IMR-90 (cell line): ENCODE measurements around the gene SUSD1. TPM values are rescaled to one million over a fixed set of nuclear protein-coding genes. Genes with fewer than 3 reads are reported as not detected.

Source experiments
- ATAC-seq: fragments of 200-7000 bp; cut with Tn5 transposase; 2 replicates; pipeline ENCODE4 v1.9.1; 2020; ENCODE audit warnings: low read depth, mild to moderate bottlenecking, moderate library complexity
- BruUV-seq: library from RNA; stranded (reverse); fragments of 400-500 nt; replicated peaks from 2 replicates; lab custom pipeline; 2021; lab: Mats Ljungman, UMichigan
- CTCF ChIA-PET: fragments of 300-600 bp; formaldehyde crosslinking; extraction: SDS; loops from one replicate; lab custom pipeline; 2021; ENCODE audit warnings: antibody characterized with exemption; lab: Yijun Ruan, JAX
- POLR2A ChIA-PET: fragments of 300-600 bp; sonication (Branson Sonifier 250); formaldehyde crosslinking; loops from one replicate; lab custom pipeline; 2022; ENCODE audit warnings: antibody characterized with exemption; ENCODE audit not compliant: unreplicated experiment; lab: Charles Lee
- DNase-seq: peaks from one replicate; pipeline ENCODE4 v3.0.0; 2013
- H2AFZ ChIP-seq: replicated peaks from 2 replicates; pipeline ENCODE3; 2013; ENCODE audit warnings: low read length, mild to moderate bottlenecking; ENCODE audit not compliant: poor library complexity
- H2AK5ac ChIP-seq: 2 replicates; pipeline ENCODE4 v1.6.1; 2013; ENCODE audit warnings: low read depth, low read length, inconsistent platforms
- H2AK9ac ChIP-seq: replicated peaks from 2 replicates; pipeline ENCODE3; 2013; ENCODE audit warnings: mild to moderate bottlenecking, low read depth, low read length, moderate library complexity; ENCODE audit not compliant: poor library complexity
- H2BK120ac ChIP-seq: 2 replicates; pipeline ENCODE4 v1.6.1; 2013; ENCODE audit warnings: low read depth, low read length, inconsistent platforms
- H2BK15ac ChIP-seq: 3 replicates; pipeline ENCODE4 v1.6.1; 2013; ENCODE audit warnings: low read depth, low read length, inconsistent platforms
- H2BK20ac ChIP-seq: 2 replicates; pipeline ENCODE4 v1.6.1; 2013; ENCODE audit warnings: low read depth, mild to moderate bottlenecking, inconsistent platforms, low read length, moderate library complexity
- H2BK5ac ChIP-seq: 2 replicates; pipeline ENCODE4 v1.6.1; 2013; ENCODE audit warnings: mild to moderate bottlenecking, low read depth, low read length, inconsistent platforms; ENCODE audit not compliant: poor library complexity, severe bottlenecking
- H3K14ac ChIP-seq: replicated peaks from 2 replicates; pipeline ENCODE4 v1.6.1; 2013; ENCODE audit warnings: low read depth, low read length, inconsistent platforms
- H3K18ac ChIP-seq: 2 replicates; pipeline ENCODE4 v1.6.1; 2013; ENCODE audit warnings: low read depth, low read length, control low read depth
- H3K23ac ChIP-seq: 2 replicates; pipeline ENCODE4 v1.6.1; 2013; ENCODE audit warnings: low read depth, low read length, inconsistent platforms
- H3K27ac ChIP-seq: 2 replicates; pipeline ENCODE4 v1.5.1; 2013; ENCODE audit warnings: mild to moderate bottlenecking, control low read depth, low read length; ENCODE audit not compliant: insufficient read depth
- H3K27me3 ChIP-seq: 2 replicates; pipeline ENCODE4 v1.6.1; 2013; ENCODE audit warnings: low read length; ENCODE audit not compliant: control insufficient read depth, insufficient read depth
- H3K36me3 ChIP-seq: 2 replicates; pipeline ENCODE4 v1.6.1; 2013; ENCODE audit warnings: low read length, mixed read lengths; ENCODE audit not compliant: control insufficient read depth, insufficient read depth
- H3K4ac ChIP-seq: 2 replicates; pipeline ENCODE4 v1.6.1; 2013; ENCODE audit warnings: low read depth, low read length, inconsistent platforms
- H3K4me1 ChIP-seq: 2 replicates; pipeline ENCODE4 v1.6.1; 2013; ENCODE audit warnings: low read length, mixed read lengths; ENCODE audit not compliant: control insufficient read depth, insufficient read depth
- H3K4me2 ChIP-seq: 2 replicates; pipeline ENCODE4 v1.6.1; 2013; ENCODE audit warnings: low read depth, mild to moderate bottlenecking, control low read depth, low read length, moderate library complexity
- H3K4me3 ChIP-seq: 2 replicates; pipeline ENCODE4 v1.5.1; 2013; ENCODE audit warnings: low read depth, mild to moderate bottlenecking, control low read depth, low read length, moderate library complexity; ENCODE audit not compliant: insufficient read depth
- H3K56ac ChIP-seq: 2 replicates; pipeline ENCODE4 v1.6.1; 2013; ENCODE audit warnings: low read length, inconsistent platforms; ENCODE audit not compliant: insufficient read depth; ENCODE audit errors: extremely low read depth
- H3K79me1 ChIP-seq, 2 experiments: 2 replicates each; pipeline ENCODE4 v1.6.1; 2013; ENCODE audit warnings: low read length in 2 of 2, inconsistent platforms in 1 of 2, low read depth in 1 of 2
- H3K9ac ChIP-seq: 2 replicates; pipeline ENCODE4 v1.6.1; 2013; ENCODE audit warnings: low read depth, low read length, control low read depth
- H3K9me1 ChIP-seq: 2 replicates; pipeline ENCODE4 v1.6.1; 2013; ENCODE audit warnings: low read length, inconsistent platforms; ENCODE audit not compliant: insufficient read depth
- H3K9me3 ChIP-seq: 2 replicates; pipeline ENCODE4 v1.6.1; 2013; ENCODE audit warnings: low read length; ENCODE audit not compliant: control insufficient read depth, insufficient read depth
- H4K20me1 ChIP-seq: 2 replicates; pipeline ENCODE4 v1.6.1; 2013; ENCODE audit warnings: low read length, inconsistent platforms; ENCODE audit not compliant: insufficient read depth
- H4K5ac ChIP-seq: 2 replicates; pipeline ENCODE4 v1.6.1; 2013; ENCODE audit warnings: mild to moderate bottlenecking, low read depth, low read length, control low read depth
- H4K8ac ChIP-seq, 2 experiments: 2 replicates each; pipeline ENCODE4 v1.6.1; 2013; ENCODE audit warnings: low read depth in 2 of 2, low read length in 2 of 2, control low read depth in 1 of 2, inconsistent platforms in 1 of 2
- H4K91ac ChIP-seq: 2 replicates; pipeline ENCODE4 v1.6.1; 2013; ENCODE audit warnings: low read depth, low read length, inconsistent platforms; ENCODE audit not compliant: insufficient read depth
- CEBPB ChIP-seq: IDR thresholded peaks from 2 replicates; pipeline ENCODE4 v1.6.1; 2012; ENCODE audit warnings: low read depth, low read length, improper control_type of control experiment
- CHD1 ChIP-seq: IDR thresholded peaks from 2 replicates; pipeline ENCODE4 v1.6.1; 2012; ENCODE audit warnings: low read depth, low read length, improper control_type of control experiment
- MAZ ChIP-seq: IDR thresholded peaks from 2 replicates; pipeline ENCODE4 v1.6.1; 2012; ENCODE audit warnings: low read depth, mild to moderate bottlenecking, low read length, improper control_type of control experiment, moderate library complexity, borderline replicate concordance
- MXI1 ChIP-seq: IDR thresholded peaks from 2 replicates; pipeline ENCODE4 v1.6.1; 2012; ENCODE audit warnings: low read depth, mild to moderate bottlenecking, low read length, moderate library complexity, borderline replicate concordance
- POLR2A ChIP-seq: IDR thresholded peaks from 2 replicates; pipeline ENCODE4 v1.6.1; 2012; ENCODE audit warnings: mild to moderate bottlenecking, low read depth, low read length
- RFX5 ChIP-seq: IDR thresholded peaks from 2 replicates; pipeline ENCODE4 v1.8.0; 2012; ENCODE audit warnings: low read depth, mild to moderate bottlenecking, low read length, moderate library complexity
- WGBS, 2 experiments: methylation state at CpG; one replicate each; pipeline versions ENCODE4 v1.1.5 to v1.1.7; 2013; ENCODE audit warnings: missing lambda C conversion rate in 2 of 2; ENCODE audit not compliant: insufficient read length in 1 of 2; ENCODE audit errors: extremely low coverage in 2 of 2; 5-methylcytosine and 5-hydroxymethylcytosine counted together
- dilution Hi-C: fragments of 300-500 bp; cut with HindIII; formaldehyde crosslinking; loops from one replicate; pipeline ENCODE4 v1.14.3; 2018; ENCODE audit warnings: low sequenced_read_pairs; ENCODE audit not compliant: unreplicated experiment
- in situ Hi-C: fragments of 300-500 bp; cut with MboI; formaldehyde crosslinking; loops from 3 replicates; pipeline ENCODE4 v1.14.3; 2019; ENCODE audit warnings: low sequenced_read_pairs, inconsistent platforms, mixed read lengths
- intact Hi-C: fragments of 100-400 bp; cut with micrococcal nuclease; formaldehyde crosslinking; loops from 2 replicates; pipeline ENCODE4 v1.10.0; 2022
- polyA plus RNA-seq, 3 experiments: library from polyadenylated mRNA; depleted of rRNA; stranded (reverse); fragments of >200 nt; gene quantifications; 2 replicates each; pipeline ENCODE4 v1.2.3, GENCODE V29; 2012; ENCODE audit warnings: low replicate concordance in 1 of 3
- total RNA-seq: library from RNA; depleted of rRNA; stranded (reverse); fragments of >200 nt; gene quantifications from 2 replicates; pipeline ENCODE4 v1.2.3, GENCODE V29; 2012
- TF ChIP-seq, protein P1 (sequence below): fragments of 150-350 bp; IDR thresholded peaks from 2 replicates; pipeline ENCODE4 v1.6.1; 2016; ENCODE audit warnings: low read depth, mild to moderate bottlenecking, low read length, moderate library complexity, borderline replicate concordance

SUSD1 gene
- total and polyA plus RNA-seq, 2 of the 4 experiments (the other 2 are of a cell fraction) = 4.0 to 4.7 TPM

DNA sequence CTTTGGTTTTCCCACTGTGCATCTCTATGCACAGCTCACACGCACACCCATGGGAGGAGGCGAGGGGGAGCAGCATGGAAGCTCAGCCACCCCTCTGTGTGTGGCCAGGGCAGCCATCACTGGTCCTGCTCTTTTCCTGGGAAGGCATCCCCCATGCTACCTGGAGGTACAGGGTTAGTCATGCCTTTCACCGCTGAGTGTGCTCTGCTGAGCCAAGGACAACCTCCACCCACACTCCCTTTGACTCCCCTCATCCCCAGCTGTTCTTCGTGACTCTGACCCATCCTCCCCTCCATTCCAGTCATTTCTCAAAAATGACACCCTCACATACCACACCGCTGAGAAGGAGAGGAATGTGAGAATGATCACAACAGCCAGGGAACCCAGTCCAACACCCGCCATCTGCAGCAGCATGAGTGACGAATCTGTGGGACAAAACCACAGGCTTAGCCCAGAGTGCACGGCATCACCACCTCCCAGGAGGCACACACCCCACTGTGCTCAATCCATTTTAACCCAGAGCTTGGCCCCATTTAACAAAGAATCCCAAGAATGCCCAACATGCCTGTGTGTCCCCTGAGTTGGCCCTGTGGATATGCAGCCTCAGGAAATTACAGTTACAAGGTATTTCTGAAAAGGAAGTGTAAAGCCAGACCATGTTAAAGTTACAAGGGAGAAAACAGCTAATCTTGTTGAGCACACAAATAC, 133.4 kb downstream of the SUSD1 start (continued):
- TF ChIP-seq CHD1 (peak; percentile 75; the same call in 1 of the 2 replicates), MXI1 (peak; percentile 14; the same call in 1 of the 2 replicates)

DNA sequence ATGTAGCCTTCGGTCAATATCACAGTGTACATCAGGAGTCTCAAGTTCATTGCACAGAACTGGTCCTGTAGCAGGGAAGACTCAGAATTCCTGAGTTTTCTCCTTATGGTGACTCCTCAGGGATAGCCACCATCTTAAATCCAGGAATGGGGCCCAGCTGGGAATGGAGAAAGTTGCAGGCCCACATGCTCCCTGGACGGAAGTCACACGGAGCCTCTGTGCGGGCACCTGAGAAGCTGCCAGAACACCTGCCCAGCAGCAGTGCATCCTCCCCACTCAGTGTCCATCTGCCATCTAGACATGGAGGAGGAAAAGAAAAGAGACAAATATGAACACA, 133.9 kb downstream of the SUSD1 start:
- Histone ChIP-seq H3K9ac (0 out of 2 replicates have a peak overlapping the region, but pooled peaks have one; percentile 13), H4K8ac (peak overlapping the region; percentile 61 to 98), H3K23ac (peak overlapping the region; percentile 98), H4K91ac (peak overlapping the region; percentile 100), H2BK5ac (peak overlapping the region; percentile 100), H3K18ac (peak overlapping the region; percentile 88), H3K14ac (peak overlapping the region; percentile 98), H3K4me2 (no peak overlapping the region; the same call in 1 of the 2 replicates), H4K20me1 (no peaks in the 10 kb centered on the region), H2AK5ac (peak overlapping the region; percentile 99), H3K4me3 (no peak overlapping the region), H3K56ac (peak overlapping the region; percentile 93), H3K9me3 (no peaks in the 10 kb centered on the region), H2AFZ (peak overlapping the region; percentile 81), H2BK15ac (peak overlapping the region; percentile 77), H3K4ac (peak overlapping the region; percentile 100), H3K9me1 (peaks cover 20% of the 10 kb centered on the region), H2BK20ac (peak overlapping the region; percentile 100), H3K36me3 (no peaks in the 10 kb centered on the region), H3K4me1 (peaks cover 32% of the 10 kb centered on the region), H4K5ac (peak overlapping the region; percentile 90), H2BK120ac (peak overlapping the region; percentile 100), H3K27me3 (no peaks in the 10 kb centered on the region), H3K27ac (peak overlapping the region; percentile 93), H2AK9ac (peak overlapping the region; percentile 98), H3K79me1 (peaks cover 17 to 36% of the 10 kb centered on the region in 2 experiments)
- BruUV-seq = no TSS peak
- TF ChIP-seq CEBPB (no peak), RFX5 (no peak), POLR2A (no peak), MAZ (no peak), MXI1 (no peak)
- TF ChIP-seq, protein P1, sequence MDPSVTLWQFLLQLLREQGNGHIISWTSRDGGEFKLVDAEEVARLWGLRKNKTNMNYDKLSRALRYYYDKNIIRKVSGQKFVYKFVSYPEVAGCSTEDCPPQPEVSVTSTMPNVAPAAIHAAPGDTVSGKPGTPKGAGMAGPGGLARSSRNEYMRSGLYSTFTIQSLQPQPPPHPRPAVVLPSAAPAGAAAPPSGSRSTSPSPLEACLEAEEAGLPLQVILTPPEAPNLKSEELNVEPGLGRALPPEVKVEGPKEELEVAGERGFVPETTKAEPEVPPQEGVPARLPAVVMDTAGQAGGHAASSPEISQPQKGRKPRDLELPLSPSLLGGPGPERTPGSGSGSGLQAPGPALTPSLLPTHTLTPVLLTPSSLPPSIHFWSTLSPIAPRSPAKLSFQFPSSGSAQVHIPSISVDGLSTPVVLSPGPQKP = no peak
- WGBS, 2 experiments = 100% methylated on average over 1 of the region's 4 CpGs; no CpG with 5 or more reads in 1 of the 2 experiments
- dilution Hi-C loops (no loop called here), intact Hi-C loops (loop anchor here (1.0 kb wide), 1 partner anchor 33 kb away; no protein-coding TSS in a partner anchor), in situ Hi-C loops (no loop called here)
- ChIA-PET POLR2A (interaction anchor here (0.6 to 1.1 kb wide), 2 partner anchors 34 to 249 kb away, joined by 3 to 4 read pairs; no protein-coding TSS in a partner anchor), CTCF (interaction anchor here (0.6 kb wide), 1 partner anchor 14 kb away, joined by 3 read pairs; no protein-coding TSS in a partner anchor)
- DNase-seq (no peak), ATAC-seq (no peak)
